ENCODE data around the gene GNB1. TPM values are rescaled to one million over a fixed set of nuclear protein-coding genes. Genes with fewer than 3 reads are reported as not detected.

GNB1 gene
- total RNA-seq, 1 experiment from 2014 or later = 400 TPM

- peaks cover 30 to 68% (median 51%) of the 10 kb centered on the region in 3 experiments; a peak in 6 of 7 replicates for H3K36me3 Mint-ChIP-seq (ENCODE audit: insufficient read depth in 1 of 3, low read depth in 3 of 3)
- Histone ChIP-seq H3K9me3 (ENCODE audit: control insufficient read depth, low read depth, low read length) (no peaks in the 10 kb centered on the region), H3K4me2 (ENCODE audit: insufficient read depth, insufficient read length, low read length) (no peak overlapping the region), H3K23ac (ENCODE audit: insufficient read length, low read depth, low read length) (no peak overlapping the region), H3K18ac (ENCODE audit: insufficient read length, low read depth, low read length) (no peak overlapping the region), H2BK120ac (ENCODE audit: low read depth, low read length, poor library complexity, severe bottlenecking) (no peak overlapping the region), H3T11ph (ENCODE audit: low read length) (no peak overlapping the region), H4K20me1 (ENCODE audit: control insufficient read depth, insufficient read depth, insufficient read length) (no peaks in the 10 kb centered on the region), H2BK12ac (ENCODE audit: insufficient read length, low read depth, low read length) (no peak overlapping the region), H3K56ac (ENCODE audit: insufficient read length, low read depth, low read length) (no peak overlapping the region), H2BK20ac (ENCODE audit: low read depth, low read length, poor library complexity, severe bottlenecking) (no peak overlapping the region), H3K79me2 (ENCODE audit: insufficient read depth, low read length) (no peaks in the 10 kb centered on the region; the same call in none of the 2 replicates), H4K5ac (ENCODE audit: insufficient read length, low read depth, low read length) (no peak overlapping the region), H3K79me1 (ENCODE audit: insufficient read depth, low read depth, low read length, poor library complexity, severe bottlenecking) (no peaks in the 10 kb centered on the region), H3K14ac (ENCODE audit: insufficient read depth, low read length) (no peak overlapping the region), H2AK5ac (ENCODE audit: insufficient read length, low read length) (no peak overlapping the region), H3K23me2 (ENCODE audit: insufficient read length, low read depth, low read length, poor library complexity, severe bottlenecking) (no peaks in the 10 kb centered on the region), H3K4me1 (ENCODE audit: insufficient read depth, low read length) (no peaks in the 10 kb centered on the region), H3K27ac (ENCODE audit: insufficient read length, low read depth, low read length) (no peak overlapping the region), H3K27me3 (ENCODE audit: insufficient read depth, low read length) (no peaks in the 10 kb centered on the region), H2AFZ (ENCODE audit: low read length) (no peak overlapping the region), H4K8ac (replicated peaks; ENCODE audit: insufficient read length, low read depth, low read length) (no peak overlapping the region), H2BK5ac (ENCODE audit: insufficient read length, low read length) (no peak overlapping the region), H3K9ac (ENCODE audit: extremely low read depth, insufficient read length, low read length) (no peak overlapping the region), H2BK15ac (ENCODE audit: low read depth, low read length) (no peak overlapping the region), H3K4ac (ENCODE audit: low read depth, low read length) (no peak overlapping the region), H4K91ac (ENCODE audit: insufficient read length, low read depth, low read length) (no peak overlapping the region)
- no peaks in the 10 kb centered on the region for H3K4me1 Mint-ChIP-seq
- H3K27ac Mint-ChIP-seq = 0 out of 7 replicates have a peak overlapping the region, but pooled peaks of 1 of the 3 experiments have one; percentile 47
- H3K27me3 Mint-ChIP-seq (ENCODE audit: low read depth) = no peaks in the 10 kb centered on the region; the same call in 1 of the 2 replicates
- no peak for TF ChIP-seq CTCF (conservative IDR thresholded peaks at IDR 0.05)
- no CpG with 5 or more reads among the region's 6 CpGs for WGBS (ENCODE audit: extremely low coverage, insufficient read length, low lambda C conversion rate)
- H3K9me3 Mint-ChIP-seq = no peaks in the 10 kb centered on the region
- no peak overlapping the region for H3K4me3 Mint-ChIP-seq
- DNase-seq = no peak
Observed at GRCh38 chr1:1819762-1820161, 71.1 kb downstream of the GNB1 start.

Data from H9 (cell line).